HepG2 (cell line): Measurements from ENCODE around the gene SWSAP1.

Experiments used
- POLR2A ChIP-seq, 2 experiments: IDR thresholded peaks; 2 replicates each; pipeline ENCODE4 v1.6.1; 2011; ENCODE audit warnings: low read depth in 2 of 2, low read length in 2 of 2, mild to moderate bottlenecking in 1 of 2, moderate library complexity in 1 of 2; ENCODE audit not compliant: insufficient read depth in 1 of 2
- POLR2AphosphoS5 ChIP-seq: IDR thresholded peaks from 2 replicates; pipeline ENCODE4 v1.6.1; 2012; ENCODE audit warnings: low read depth, low read length
- SMC3 ChIP-seq: IDR thresholded peaks from 2 replicates; pipeline ENCODE4 v1.6.1; 2011; ENCODE audit warnings: low read length, improper control_type of control experiment
- TCF7 ChIP-seq: sonication (generic); IDR thresholded peaks from 2 replicates; pipeline ENCODE4 v1.6.1; 2016; ENCODE audit warnings: antibody characterized with exemption, low read depth
- ZBTB21 ChIP-seq: sonication (generic); formaldehyde crosslinking; IDR thresholded peaks from 2 replicates; pipeline ENCODE4 v1.4.0; 2020; ENCODE audit warnings: missing genetic modification reagents
- ZNF670 ChIP-seq: sonication (generic); formaldehyde crosslinking; IDR thresholded peaks from 2 replicates; pipeline ENCODE4 v1.8.0; 2022; ENCODE audit warnings: mild to moderate bottlenecking, missing genetic modification reagents, borderline replicate concordance
- TF ChIP-seq, protein P1 (sequence below): sonication (generic); formaldehyde crosslinking; IDR thresholded peaks from 2 replicates; pipeline ENCODE4 v1.5.0; 2020; ENCODE audit warnings: mild to moderate bottlenecking, missing genetic modification reagents, moderate library complexity
- TF ChIP-seq, protein P2 (sequence below): sonication (generic); formaldehyde crosslinking; conservative IDR thresholded peaks from 2 replicates; pipeline ENCODE4 v1.8.1; 2023; ENCODE audit warnings: missing genetic modification reagents
- TF ChIP-seq, protein P3 (sequence below): IDR thresholded peaks from 2 replicates; pipeline ENCODE4 v1.6.1; 2018; ENCODE audit warnings: missing genetic modification reagents
- TF ChIP-seq, protein P4 (sequence below): sonication (generic); formaldehyde crosslinking; IDR thresholded peaks from 2 replicates; pipeline ENCODE4 v1.4.0; 2020; ENCODE audit warnings: low read depth, mild to moderate bottlenecking, missing genetic modification reagents

DNA sequence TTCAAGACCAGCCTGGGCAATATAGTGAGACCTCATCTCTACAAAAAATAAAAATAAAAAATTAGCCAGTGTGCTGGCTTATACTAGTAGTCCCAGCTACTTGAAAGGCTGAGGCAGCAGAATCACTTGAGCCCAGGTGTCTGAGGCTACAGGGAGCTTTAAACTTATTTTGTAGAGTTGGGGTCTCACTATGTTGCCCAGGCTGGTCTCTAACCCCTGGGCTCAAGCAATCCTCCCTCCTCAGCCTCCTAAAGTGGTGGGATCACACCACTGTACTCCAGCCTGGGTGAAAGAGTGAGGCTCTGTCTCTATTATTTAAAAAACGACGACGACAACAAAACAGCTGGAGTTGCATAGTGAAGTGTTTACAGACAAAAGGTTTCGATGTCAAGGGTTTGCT lies 43.0 kb upstream of the SWSAP1 start:
- TF ChIP-seq POLR2AphosphoS5 (no peak), ZNF670 (CRISPR knock-in tag) (no peak), POLR2A (IDR thresholded peaks at IDR 0.05; ENCODE audit: insufficient read depth in 1 of 2, low read depth in 2 of 2, low read length in 2 of 2) (no peak), SMC3 (no peak), ZBTB21 (CRISPR knock-in tag) (no peak), TCF7 (no peak)
- TF ChIP-seq, protein P1, sequence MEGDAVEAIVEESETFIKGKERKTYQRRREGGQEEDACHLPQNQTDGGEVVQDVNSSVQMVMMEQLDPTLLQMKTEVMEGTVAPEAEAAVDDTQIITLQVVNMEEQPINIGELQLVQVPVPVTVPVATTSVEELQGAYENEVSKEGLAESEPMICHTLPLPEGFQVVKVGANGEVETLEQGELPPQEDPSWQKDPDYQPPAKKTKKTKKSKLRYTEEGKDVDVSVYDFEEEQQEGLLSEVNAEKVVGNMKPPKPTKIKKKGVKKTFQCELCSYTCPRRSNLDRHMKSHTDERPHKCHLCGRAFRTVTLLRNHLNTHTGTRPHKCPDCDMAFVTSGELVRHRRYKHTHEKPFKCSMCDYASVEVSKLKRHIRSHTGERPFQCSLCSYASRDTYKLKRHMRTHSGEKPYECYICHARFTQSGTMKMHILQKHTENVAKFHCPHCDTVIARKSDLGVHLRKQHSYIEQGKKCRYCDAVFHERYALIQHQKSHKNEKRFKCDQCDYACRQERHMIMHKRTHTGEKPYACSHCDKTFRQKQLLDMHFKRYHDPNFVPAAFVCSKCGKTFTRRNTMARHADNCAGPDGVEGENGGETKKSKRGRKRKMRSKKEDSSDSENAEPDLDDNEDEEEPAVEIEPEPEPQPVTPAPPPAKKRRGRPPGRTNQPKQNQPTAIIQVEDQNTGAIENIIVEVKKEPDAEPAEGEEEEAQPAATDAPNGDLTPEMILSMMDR (CRISPR knock-in tag): no peak
- TF ChIP-seq, protein P2, sequence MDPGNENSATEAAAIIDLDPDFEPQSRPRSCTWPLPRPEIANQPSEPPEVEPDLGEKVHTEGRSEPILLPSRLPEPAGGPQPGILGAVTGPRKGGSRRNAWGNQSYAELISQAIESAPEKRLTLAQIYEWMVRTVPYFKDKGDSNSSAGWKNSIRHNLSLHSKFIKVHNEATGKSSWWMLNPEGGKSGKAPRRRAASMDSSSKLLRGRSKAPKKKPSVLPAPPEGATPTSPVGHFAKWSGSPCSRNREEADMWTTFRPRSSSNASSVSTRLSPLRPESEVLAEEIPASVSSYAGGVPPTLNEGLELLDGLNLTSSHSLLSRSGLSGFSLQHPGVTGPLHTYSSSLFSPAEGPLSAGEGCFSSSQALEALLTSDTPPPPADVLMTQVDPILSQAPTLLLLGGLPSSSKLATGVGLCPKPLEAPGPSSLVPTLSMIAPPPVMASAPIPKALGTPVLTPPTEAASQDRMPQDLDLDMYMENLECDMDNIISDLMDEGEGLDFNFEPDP: no peak
- TF ChIP-seq, protein P3, sequence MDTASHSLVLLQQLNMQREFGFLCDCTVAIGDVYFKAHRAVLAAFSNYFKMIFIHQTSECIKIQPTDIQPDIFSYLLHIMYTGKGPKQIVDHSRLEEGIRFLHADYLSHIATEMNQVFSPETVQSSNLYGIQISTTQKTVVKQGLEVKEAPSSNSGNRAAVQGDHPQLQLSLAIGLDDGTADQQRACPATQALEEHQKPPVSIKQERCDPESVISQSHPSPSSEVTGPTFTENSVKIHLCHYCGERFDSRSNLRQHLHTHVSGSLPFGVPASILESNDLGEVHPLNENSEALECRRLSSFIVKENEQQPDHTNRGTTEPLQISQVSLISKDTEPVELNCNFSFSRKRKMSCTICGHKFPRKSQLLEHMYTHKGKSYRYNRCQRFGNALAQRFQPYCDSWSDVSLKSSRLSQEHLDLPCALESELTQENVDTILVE (CRISPR knock-in tag): no peak
- TF ChIP-seq, protein P4, sequence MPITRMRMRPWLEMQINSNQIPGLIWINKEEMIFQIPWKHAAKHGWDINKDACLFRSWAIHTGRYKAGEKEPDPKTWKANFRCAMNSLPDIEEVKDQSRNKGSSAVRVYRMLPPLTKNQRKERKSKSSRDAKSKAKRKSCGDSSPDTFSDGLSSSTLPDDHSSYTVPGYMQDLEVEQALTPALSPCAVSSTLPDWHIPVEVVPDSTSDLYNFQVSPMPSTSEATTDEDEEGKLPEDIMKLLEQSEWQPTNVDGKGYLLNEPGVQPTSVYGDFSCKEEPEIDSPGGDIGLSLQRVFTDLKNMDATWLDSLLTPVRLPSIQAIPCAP (CRISPR knock-in tag): no peak
